GM12892 (cell line): ENCODE results near the gene FGF18.

Experiments used
- POLR2AphosphoS5 ChIP-seq: IDR thresholded peaks from 2 replicates; pipeline ENCODE4 v1.6.1; 2011; ENCODE audit warnings: low read depth, low read length, control low read depth
- TAF1 ChIP-seq: IDR thresholded peaks from 2 replicates; pipeline ENCODE4 v1.6.1; 2011; ENCODE audit warnings: low read depth, mild to moderate bottlenecking, control low read depth, low read length, borderline replicate concordance

- TF ChIP-seq TAF1 (no peak), POLR2AphosphoS5 (no peak)
These were observed 75.1 kb downstream of the FGF18 start for GRCh38 chr5:171494452-171495121.
